ENCODE results near the gene ENAH.

Gene ENAH

GRCh38 chr1:225601902-225602589 is 50.9 kb downstream of the ENAH start:
- DNase-seq: no peak

DNA sequence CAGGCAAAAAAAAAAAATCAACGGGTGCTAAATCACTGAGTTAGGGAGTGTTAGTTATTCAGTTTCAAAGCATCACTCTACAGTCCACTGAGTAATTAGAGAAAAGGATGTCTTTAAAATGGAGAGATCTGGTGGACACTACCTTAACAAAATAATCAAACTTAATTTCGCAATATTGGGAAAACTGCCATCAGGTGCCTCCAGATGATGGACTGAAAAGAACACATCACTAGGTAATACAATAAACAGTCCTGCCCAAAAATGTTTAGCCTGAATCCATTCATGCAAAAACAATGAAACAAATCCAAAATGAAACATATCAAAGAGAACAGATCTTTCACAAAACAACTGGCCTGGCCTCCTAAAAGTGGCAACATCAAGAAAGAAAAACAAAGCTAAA is 54.1 kb downstream of the ENAH start:
- DNase-seq: no peak

DNA sequence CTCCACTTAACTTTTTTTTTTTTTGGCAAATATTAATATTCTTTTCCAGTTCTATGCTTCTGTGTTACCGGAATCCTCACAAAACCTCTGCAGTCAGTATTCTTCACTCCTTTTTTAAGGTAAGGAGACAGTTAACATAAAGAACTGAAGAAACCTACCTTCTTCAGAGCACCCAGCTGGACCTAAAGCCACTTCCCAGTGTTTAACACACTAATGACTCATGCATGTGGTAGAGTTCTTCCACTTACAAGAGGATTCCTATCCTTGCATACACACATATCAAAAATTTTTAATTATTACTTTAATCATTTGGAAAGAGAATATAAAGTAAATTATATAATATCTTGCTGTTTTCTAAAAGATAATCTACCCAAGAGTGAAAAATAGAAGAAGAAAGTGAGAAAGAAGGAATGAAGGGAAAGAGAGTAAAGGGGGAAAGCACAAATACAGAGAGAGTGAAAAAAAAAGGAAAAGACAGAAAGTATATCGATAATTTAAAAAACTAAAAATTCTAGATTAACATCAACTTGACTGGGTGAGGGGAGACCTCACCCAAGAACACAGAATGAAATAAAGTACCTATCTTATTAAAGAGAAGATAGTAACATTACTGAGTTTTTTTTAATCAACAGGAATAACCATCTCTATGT is 54.9 kb downstream of the ENAH start:
- DNase-seq: no peak

DNA sequence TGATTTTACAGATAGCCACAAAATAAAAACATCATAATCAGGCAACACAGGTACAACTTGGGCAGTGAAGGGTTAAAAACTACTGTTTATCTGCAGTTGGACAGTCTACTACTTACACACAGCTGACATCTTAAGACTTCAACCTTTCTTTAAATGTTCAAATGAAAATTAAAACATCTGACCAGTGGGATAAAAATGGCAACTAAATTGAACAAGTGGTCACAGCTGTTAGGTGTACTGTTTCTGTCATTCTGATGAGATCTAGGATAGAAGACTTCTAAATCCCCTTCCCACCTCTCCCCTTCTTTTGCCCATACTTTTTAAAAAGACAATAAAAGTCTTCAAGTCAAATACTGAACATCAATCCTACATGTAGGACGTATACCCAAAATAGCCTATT is 56.2 kb downstream of the ENAH start:
- DNase-seq: no peak

GRCh38 chr1:225595974-225596551 is 56.9 kb downstream of the ENAH start:
- DNase-seq: no peak

DNA sequence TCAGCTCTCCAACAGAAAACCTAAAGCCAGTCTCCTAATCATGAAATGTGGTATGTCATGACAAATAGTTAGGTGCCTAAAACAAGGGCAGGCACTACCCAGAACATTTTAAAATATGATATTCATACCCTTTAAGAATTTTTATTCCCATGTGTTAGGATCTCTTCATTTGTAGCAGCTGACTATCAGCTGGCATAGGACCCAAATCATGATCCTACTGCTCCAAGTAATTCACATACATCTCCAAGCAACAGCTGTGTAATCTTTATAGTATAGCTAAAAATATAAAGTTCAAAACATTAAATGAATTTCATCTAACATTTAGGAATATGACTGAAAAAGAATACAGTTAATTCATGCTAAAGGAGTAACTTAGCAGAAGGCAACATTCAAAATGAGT is 57.5 kb downstream of the ENAH start:
- no peak for DNase-seq

- no peak for DNase-seq
These were observed 59.5 kb downstream of the ENAH start for GRCh38 chr1:225593414-225593813.

DNA sequence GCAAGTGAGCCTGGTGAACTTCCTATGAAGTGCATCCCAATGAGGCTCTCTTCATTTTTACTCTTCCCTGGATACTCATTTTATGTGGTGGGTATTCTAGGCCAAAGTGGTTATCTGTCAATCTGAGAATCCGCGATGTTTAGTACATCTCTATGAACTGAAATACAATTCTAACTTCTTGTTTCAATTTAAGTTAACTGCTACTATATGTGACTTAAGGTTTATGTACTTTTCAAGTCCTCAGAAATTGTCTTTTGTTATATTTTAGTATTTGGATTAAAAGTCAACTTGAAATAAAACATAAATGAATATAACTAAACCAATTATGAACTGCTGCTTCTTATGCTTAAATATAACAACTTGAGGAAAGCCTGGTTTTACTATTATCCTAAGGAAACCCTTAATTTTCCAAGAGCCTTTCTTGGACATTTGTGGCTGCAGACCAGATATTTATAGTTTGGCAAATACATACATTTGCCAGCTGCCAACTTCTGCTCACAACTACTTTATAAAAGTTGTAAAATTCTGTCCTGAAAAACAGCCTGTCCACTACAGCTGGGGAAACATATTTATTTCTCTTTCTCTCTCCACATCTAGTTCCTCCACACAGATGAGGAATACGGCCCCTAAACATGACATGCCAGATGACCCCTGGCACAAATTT is 60.4 kb downstream of the ENAH start:
- DNase-seq: no peak

DNA sequence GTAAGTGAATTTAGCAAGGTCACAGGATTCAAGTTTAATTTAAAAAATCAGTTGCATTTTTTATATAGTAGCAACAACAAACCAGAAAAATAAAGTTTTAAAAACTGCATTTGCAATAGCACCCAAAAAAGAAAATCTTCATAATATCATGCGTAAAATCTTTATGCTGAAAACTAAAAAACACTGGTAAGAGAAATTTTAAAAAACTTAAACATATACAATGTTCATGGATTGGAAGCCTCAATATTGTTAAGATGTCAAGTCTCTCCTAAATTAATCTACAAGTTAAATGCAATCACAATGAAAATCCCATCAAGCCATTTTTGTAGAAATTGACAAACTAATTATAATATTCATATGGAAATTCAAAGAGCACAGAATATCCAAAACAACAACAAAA is 65.6 kb downstream of the ENAH start:
- DNase-seq: no peak

GRCh38 chr1:225581186-225581585 is 71.7 kb downstream of the ENAH start:
- DNase-seq: no peak

DNA sequence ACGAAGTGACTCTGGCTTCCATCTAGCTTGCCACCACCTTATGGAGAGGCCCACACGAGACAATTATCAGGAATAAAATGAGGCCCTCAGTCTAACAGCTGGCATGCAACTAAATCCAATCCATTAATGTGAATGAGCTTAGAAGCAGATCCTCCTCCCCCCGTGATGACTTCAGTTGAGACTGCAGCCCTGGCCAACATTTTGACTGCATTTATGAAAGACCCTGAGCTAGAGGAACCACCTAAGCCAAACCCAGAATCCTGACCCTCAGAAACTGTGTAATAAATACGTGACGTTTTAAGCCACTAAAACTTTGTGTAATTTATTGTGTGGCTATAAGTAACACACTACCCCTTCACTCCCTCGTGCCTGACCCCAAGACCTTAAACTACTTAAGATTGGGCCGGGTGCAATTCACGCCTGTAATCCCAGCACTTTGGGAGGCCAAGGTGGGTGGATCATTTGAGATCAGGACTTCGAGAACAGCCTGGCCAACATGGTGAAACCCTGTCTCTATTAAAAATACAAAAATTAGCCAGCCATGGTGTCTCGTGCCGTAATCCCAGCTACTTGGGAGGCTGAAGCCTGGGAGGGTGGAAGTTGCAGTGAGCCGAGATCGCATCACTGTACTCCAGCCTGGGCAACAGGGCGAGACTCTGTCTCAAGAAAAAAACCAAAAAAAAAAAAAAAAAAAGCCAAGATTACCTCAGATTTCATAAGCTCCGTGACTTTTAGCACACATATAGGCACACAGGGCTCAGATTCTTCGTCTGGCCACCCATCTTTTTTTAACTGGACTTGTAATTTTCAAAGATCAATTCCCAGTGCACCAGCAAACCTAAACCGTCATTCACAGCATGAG is 72.5 kb downstream of the ENAH start:
- no peak for DNase-seq

DNA sequence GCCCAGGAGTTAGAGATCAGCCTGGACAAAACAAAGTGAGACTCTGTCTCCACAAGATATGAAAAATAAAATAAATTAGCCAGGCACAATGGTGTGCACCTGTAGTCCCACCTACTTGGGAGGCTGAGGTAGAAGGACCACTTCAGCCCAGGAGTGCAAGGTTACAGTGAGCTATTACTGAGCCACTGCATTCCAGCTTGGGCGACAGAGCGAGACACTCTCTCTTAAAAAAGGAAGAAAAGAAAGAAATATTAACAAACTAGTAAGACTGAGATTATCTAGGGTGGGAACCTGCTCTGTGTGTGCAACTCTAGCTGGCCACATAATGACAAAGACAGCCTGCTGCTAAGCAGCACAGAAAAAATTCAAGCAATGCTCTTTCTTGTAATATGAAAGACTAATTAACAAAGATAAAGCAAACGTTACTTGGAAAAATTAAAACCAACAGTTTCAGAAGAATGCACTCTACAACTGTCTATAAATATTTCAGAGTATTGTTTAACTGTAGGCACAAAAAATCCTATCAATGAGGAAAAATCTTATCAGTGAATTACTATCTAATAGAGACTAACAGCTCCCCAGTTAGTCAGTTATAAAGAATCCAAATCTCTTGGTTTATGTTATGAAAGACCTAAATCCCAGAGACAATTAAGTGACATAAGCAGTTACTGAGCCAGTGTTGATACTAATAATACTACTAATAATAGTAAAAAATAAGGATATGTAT is 74.5 kb downstream of the ENAH start:
- no peak for DNase-seq

DNA sequence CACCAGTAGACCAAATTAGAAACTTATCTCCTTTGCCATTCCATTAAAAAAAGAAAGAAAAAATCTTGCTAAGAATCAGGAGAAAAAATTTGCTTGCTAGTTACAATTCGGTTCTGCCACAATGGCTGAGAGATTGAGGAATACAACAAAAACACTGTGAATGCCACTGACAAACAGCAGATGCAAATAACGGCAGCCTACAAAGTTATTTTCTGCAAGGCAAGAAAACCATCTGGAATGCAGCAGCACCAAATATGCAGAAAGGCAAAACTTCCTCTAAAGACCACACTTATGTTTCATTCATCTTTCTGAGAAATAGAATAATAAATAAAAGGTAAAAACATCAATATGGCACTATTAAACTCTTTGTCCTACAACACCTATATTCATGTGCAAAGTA is 75.7 kb downstream of the ENAH start:
- no peak for DNase-seq

- DNase-seq: no peak
These were observed 79.7 kb downstream of the ENAH start for GRCh38 chr1:225573216-225573615.

GRCh38 chr1:225572422-225572821 is 80.5 kb downstream of the ENAH start:
- DNase-seq: no peak

DNA sequence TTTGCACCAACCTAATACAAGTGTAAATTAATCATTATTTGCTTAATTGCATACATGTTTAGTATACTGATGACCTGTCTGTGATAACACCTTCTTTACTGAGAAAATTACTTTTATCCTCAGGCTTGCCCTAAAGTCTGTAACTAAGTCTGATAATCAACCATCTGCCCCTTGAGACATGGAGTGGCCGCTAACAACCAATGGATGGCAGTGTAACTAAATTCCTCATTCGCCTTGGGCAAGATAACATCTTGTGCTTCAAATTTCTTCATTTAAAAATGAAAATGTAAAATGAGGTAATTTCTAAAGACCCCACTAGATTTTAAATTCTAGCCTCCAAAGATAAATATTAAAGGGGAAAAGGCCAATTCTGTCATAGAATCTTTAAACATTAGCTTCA is 85.1 kb downstream of the ENAH start:
- DNase-seq: no peak

GRCh38 chr1:225565847-225566246 is 87.1 kb downstream of the ENAH start:
- DNase-seq: no peak

GRCh38 chr1:225561675-225562074 is 91.2 kb downstream of the ENAH start:
- DNase-seq: no peak

- DNase-seq: no peak
These were observed 93.0 kb downstream of the ENAH start for GRCh38 chr1:225559902-225560301.

- no peak for DNase-seq
These were observed 93.6 kb downstream of the ENAH start for GRCh38 chr1:225559326-225559725.

DNA sequence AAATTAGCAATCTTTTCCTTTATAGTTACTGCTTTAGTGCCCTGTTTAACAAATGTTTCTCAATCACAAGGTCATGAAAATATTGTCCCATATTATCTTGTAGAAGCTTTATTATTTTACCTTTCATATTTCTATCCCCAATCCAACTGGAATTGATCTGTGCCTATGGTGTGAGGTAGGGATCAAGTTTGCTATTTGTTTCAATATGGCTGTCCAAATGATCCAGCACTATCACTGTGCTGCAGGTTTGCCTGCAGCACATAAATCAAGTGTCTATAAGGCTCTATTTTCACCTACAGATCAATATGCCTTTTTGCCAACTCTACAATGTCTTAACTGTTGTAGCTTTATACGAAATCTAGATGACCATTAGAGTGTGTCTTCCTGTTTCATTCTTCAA is 96.2 kb downstream of the ENAH start:
- no peak for DNase-seq

- no peak for DNase-seq
These were observed 97.1 kb downstream of the ENAH start for GRCh38 chr1:225555821-225556220.
